GM18519 (cell line): ENCODE measurements around the gene P2RX6.

Experiments
- ATAC-seq: cut with Tn5 transposase; IDR thresholded peaks from one replicate; pipeline ENCODE4 v1.9.1; 2021; ENCODE audit warnings: mild to moderate bottlenecking, moderate library complexity; ENCODE audit not compliant: unreplicated experiment, low FRiP score

The P2RX6 gene

GRCh38 chr22:21010426-21011113 is 4.4 kb upstream of the P2RX6 start:
- ATAC-seq = no peak

- ATAC-seq = no peak
Observed at GRCh38 chr22:21012446-21013407, 2.2 kb upstream of the P2RX6 start.

- peak; percentile 7 for ATAC-seq
Observed at GRCh38 chr22:21013657-21014201, 1.2 kb upstream of the P2RX6 start.

- ATAC-seq = peak; percentile 82
Observed at GRCh38 chr22:21014202-21014725, 701 bp upstream of the P2RX6 start.

GRCh38 chr22:21015466-21016006 is 571 bp downstream of the P2RX6 start:
- ATAC-seq = no peak

- ATAC-seq = no peak
Observed at GRCh38 chr22:21016644-21017420, 1.9 kb downstream of the P2RX6 start.

GRCh38 chr22:21018314-21018713 is 3.3 kb downstream of the P2RX6 start:
- no peak for ATAC-seq

GRCh38 chr22:21020802-21021429 is 6.0 kb downstream of the P2RX6 start:
- no peak for ATAC-seq

- ATAC-seq = no peak
Observed at GRCh38 chr22:21022507-21022906, 7.5 kb downstream of the P2RX6 start.

- no peak for ATAC-seq
Observed at GRCh38 chr22:21022955-21023614, 8.1 kb downstream of the P2RX6 start.

- no peak for ATAC-seq
Observed at GRCh38 chr22:21025266-21025665, 10.3 kb downstream of the P2RX6 start.

- ATAC-seq = no peak
Observed at GRCh38 chr22:21025763-21026755, 11.1 kb downstream of the P2RX6 start.

- ATAC-seq = no peak
Observed at GRCh38 chr22:21026783-21027692, 12.1 kb downstream of the P2RX6 start.

- no peak for ATAC-seq
Observed at GRCh38 chr22:21028277-21029251, 13.6 kb downstream of the P2RX6 start.

- no peak for ATAC-seq
Observed at GRCh38 chr22:21029486-21030025, 14.6 kb downstream of the P2RX6 start.
